Suprapubic skin (tissue), 4 donors: ENCODE data around the gene RAB31. TPM values are rescaled to one million over a fixed set of nuclear protein-coding genes. Genes with fewer than 3 reads are reported as not detected.

ENCODE experiments used
- DNase-seq, 2 donors: peaks; one replicate each; pipeline ENCODE4 v3.0.0-alpha.2; 2019; ENCODE audit warnings: low spot score in 2 of 2
- H3K27ac ChIP-seq: fragments of 200-600 bp; sonication (generic); one replicate; pipeline ENCODE4 v1.5.1; 2019
- H3K27me3 ChIP-seq: fragments of 200-600 bp; sonication (generic); one replicate; pipeline ENCODE4 v1.5.1; 2019
- H3K36me3 ChIP-seq: fragments of 200-600 bp; sonication (generic); one replicate; pipeline ENCODE4 v1.5.1; 2019
- H3K4me1 ChIP-seq: fragments of 200-600 bp; sonication (generic); one replicate; pipeline ENCODE4 v1.5.1; 2019
- H3K4me3 ChIP-seq: fragments of 200-600 bp; sonication (generic); one replicate; pipeline ENCODE4 v1.5.1; 2019; ENCODE audit warnings: mild to moderate bottlenecking
- H3K9me3 ChIP-seq: fragments of 200-600 bp; sonication (generic); one replicate; pipeline ENCODE4 v1.5.1; 2019
- EP300 ChIP-seq: sonication (generic); formaldehyde crosslinking; IDR thresholded peaks from one replicate; pipeline ENCODE4 v1.6.1; 2017; ENCODE audit warnings: antibody characterized with exemption
- POLR2A ChIP-seq, 2 donors: fragments of 450-650 bp; IDR thresholded peaks; one replicate each; pipeline ENCODE4 v1.6.1; 2017; ENCODE audit warnings: antibody characterized with exemption in 2 of 2, mild to moderate bottlenecking in 2 of 2, moderate library complexity in 2 of 2
- POLR2AphosphoS5 ChIP-seq, 3 donors: sonication (generic); formaldehyde crosslinking; IDR thresholded peaks; one replicate each; pipeline ENCODE4 v1.6.1; 2017; ENCODE audit warnings: antibody characterized with exemption in 3 of 3
- WGBS: methylation state at CpG from one replicate; pipeline ENCODE4 v1.1.5; 2018; 5-methylcytosine and 5-hydroxymethylcytosine counted together
- total RNA-seq, 4 donors: library from RNA; depleted of rRNA; stranded (reverse); fragments of >200 nt; gene quantifications; one replicate each; pipeline ENCODE4 v1.1.0, GENCODE V29; 2016
- TF ChIP-seq, protein P1 (sequence below), 2 donors: fragments of 200-600 bp in 1 of 2; fragments of 450-650 bp in 1 of 2; sonication (generic) in 1 of 2; IDR thresholded peaks; one replicate each; pipeline ENCODE4 v1.5.1; 2016 to 2019; ENCODE audit warnings: antibody characterized with exemption in 2 of 2, mild to moderate bottlenecking in 1 of 2, moderate library complexity in 1 of 2

The RAB31 gene
- total RNA-seq, 4 donors from 2014 or later: 5.8 to 15.2 (median 11.4) TPM

DNA sequence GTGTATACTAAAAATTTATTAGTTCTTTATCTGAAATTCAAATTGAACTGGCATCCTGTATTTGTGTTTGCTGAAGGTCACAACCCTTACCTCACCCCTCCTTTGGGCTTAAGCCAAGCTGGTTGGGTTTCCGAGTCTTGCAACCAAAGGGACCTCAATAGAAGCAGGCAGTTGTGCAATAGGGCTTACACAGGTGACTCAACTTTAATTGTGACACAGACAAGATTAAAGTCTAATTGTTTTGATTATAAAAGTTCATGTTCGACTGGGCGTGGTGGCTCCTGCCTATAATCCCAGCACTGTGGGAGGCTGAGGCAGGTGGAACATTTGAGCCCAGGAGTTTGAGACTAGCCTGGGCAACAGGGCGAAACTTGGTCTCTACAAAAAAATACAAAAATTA is 71.5 kb downstream of the RAB31 start:
- WGBS: 68% methylated on average over 4 of the region's 4 CpGs
- H3K9me3 ChIP-seq: no peaks in the 10 kb centered on the region
- H3K27ac ChIP-seq: no peak overlapping the region
- H3K4me1 ChIP-seq: peaks cover 4% of the 10 kb centered on the region
- no peaks in the 10 kb centered on the region for H3K27me3 ChIP-seq
- H3K4me3 ChIP-seq: no peak overlapping the region
- TF ChIP-seq POLR2AphosphoS5 (IDR thresholded peaks at IDR 0.05) (no peak), EP300 (no peak), POLR2A (IDR thresholded peaks at IDR 0.05) (no peak)
- TF ChIP-seq, protein P1, sequence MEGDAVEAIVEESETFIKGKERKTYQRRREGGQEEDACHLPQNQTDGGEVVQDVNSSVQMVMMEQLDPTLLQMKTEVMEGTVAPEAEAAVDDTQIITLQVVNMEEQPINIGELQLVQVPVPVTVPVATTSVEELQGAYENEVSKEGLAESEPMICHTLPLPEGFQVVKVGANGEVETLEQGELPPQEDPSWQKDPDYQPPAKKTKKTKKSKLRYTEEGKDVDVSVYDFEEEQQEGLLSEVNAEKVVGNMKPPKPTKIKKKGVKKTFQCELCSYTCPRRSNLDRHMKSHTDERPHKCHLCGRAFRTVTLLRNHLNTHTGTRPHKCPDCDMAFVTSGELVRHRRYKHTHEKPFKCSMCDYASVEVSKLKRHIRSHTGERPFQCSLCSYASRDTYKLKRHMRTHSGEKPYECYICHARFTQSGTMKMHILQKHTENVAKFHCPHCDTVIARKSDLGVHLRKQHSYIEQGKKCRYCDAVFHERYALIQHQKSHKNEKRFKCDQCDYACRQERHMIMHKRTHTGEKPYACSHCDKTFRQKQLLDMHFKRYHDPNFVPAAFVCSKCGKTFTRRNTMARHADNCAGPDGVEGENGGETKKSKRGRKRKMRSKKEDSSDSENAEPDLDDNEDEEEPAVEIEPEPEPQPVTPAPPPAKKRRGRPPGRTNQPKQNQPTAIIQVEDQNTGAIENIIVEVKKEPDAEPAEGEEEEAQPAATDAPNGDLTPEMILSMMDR (IDR thresholded peaks at IDR 0.05): no peak
- no peaks in the 10 kb centered on the region for H3K36me3 ChIP-seq
- no peak for DNase-seq

DNA sequence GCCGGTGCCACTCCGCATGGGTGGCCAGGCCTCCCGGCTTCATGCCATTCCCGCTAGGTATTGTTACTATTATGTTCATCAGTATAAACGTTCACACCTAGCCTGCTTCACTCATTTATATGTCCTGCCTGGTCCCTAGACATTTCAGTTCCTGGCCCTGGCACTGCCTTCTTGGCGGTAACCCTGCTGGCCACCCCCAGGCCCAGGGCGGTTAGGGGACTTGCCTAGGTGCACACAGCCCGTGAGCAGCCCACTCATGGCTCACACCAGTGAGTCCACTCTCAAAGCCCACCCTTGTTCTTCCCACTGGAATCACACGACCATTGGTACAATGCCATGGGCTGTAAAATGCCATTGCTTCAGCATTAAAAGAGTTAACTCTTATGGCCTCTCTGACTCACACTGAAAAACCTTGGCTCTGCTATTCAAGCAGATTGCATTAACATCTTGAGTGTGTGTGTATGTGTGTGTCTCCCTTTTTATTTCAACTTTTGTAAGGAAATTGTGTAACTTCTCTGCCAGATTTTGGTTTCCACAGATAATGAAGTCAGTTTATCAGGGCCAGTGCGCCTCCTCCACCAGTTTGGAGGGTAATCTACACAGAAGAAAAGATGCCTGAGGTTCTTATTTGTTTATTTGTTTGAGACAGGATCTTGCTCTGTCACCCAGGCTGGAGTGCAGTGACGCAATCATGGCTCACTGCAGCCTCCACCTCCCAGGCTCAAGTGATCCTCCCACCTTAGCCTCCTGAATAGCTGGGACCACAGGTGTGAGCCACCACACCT is 74.2 kb downstream of the RAB31 start:
- DNase-seq: no peak
- Histone ChIP-seq H3K4me3 (no peak overlapping the region), H3K36me3 (no peaks in the 10 kb centered on the region), H3K9me3 (no peaks in the 10 kb centered on the region), H3K27ac (no peak overlapping the region), H3K4me1 (peaks cover 4% of the 10 kb centered on the region), H3K27me3 (no peaks in the 10 kb centered on the region)
- 78% methylated on average over 11 of the region's 11 CpGs for WGBS
- no peak for TF ChIP-seq POLR2A (IDR thresholded peaks at IDR 0.05)
- TF ChIP-seq POLR2AphosphoS5 (IDR thresholded peaks at IDR 0.05): peak in 1 of 3 donors; percentile 15

DNA sequence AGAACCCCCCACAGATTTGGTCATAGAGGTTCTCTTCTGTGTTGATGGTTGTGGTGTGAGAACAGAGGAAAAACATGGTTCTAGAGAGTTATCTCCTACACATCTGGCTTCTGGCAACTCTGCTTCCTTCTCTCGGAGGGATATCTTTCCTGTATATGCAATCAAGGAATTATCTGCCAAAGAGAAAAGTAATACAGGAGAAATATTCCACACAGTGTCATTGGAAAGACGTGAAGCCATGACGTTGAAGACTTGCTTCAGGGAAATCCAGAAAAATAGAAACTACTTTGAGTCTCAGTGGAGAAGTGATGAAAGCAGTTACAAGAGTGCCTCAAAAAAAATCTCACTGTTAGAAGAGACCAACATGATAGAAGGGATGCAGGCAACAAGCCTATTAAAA is 78.5 kb downstream of the RAB31 start:
- 83% methylated on average over 3 of the region's 3 CpGs for WGBS
- no peak for DNase-seq

DNA sequence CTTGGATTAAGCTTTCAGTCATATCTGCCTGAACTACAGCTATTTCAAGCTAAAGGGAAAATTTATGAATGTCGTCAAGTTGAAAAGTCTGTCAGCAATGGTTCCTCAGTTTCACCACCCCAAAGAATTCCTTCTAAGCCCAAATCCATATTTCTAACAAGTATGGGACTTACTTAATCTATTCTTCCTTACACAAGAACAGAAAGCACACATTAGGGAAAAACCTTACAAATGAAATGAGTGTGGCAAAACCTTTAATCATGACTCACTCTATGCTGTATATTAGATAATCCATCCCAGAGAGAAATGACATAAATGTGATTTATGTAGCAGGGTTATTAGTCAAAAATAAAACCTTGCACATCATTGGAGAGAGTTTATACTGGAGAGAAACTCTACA is 78.9 kb downstream of the RAB31 start:
- no peaks in the 10 kb centered on the region for H3K9me3 ChIP-seq
- TF ChIP-seq POLR2AphosphoS5 (IDR thresholded peaks at IDR 0.05): no peak
- no peak for TF ChIP-seq POLR2A (IDR thresholded peaks at IDR 0.05)
- TF ChIP-seq, protein P1 (IDR thresholded peaks at IDR 0.05): no peak
- no peak for TF ChIP-seq EP300
- H3K4me3 ChIP-seq: no peak overlapping the region
- 96% methylated on average over 1 of the region's 1 CpG for whole genome bisulfite sequencing
- no peaks in the 10 kb centered on the region for H3K36me3 ChIP-seq
- H3K27me3 ChIP-seq: no peaks in the 10 kb centered on the region
- H3K27ac ChIP-seq: no peak overlapping the region
- DNase-seq: no peak
- peaks cover 4% of the 10 kb centered on the region for H3K4me1 ChIP-seq

More for the DNA sequence above, 78.5 kb downstream of the RAB31 start:
- TF ChIP-seq POLR2A (IDR thresholded peaks at IDR 0.05) (no peak), POLR2AphosphoS5 (IDR thresholded peaks at IDR 0.05) (no peak), EP300 (no peak)
- TF ChIP-seq, protein P1 (IDR thresholded peaks at IDR 0.05): no peak
- no peak overlapping the region for H3K4me3 ChIP-seq
- no peaks in the 10 kb centered on the region for H3K27me3 ChIP-seq
- no peak overlapping the region for H3K27ac ChIP-seq
- no peaks in the 10 kb centered on the region for H3K9me3 ChIP-seq
- H3K4me1 ChIP-seq: peaks cover 4% of the 10 kb centered on the region
- no peaks in the 10 kb centered on the region for H3K36me3 ChIP-seq

DNA sequence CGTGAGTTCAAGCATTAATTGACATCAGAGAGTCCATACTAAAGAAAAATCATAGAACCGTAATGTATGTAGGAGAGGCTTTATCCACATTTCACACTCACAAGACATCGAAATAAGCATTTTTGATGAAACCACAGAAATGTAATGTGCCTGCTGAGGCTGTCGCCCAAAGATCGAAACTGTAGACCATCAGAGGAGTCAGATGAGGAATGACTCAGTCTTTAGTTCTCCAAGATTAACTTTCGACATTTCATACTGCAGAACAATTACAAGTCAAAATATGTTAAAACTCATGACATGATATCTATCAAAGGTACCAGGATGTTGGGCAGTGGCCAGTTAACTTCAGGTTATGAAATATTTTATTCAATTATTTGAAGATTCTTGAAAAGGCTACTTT is 79.6 kb downstream of the RAB31 start:
- Histone ChIP-seq H3K36me3 (no peaks in the 10 kb centered on the region), H3K4me1 (peaks cover 4% of the 10 kb centered on the region), H3K4me3 (no peak overlapping the region), H3K9me3 (no peaks in the 10 kb centered on the region), H3K27me3 (no peaks in the 10 kb centered on the region), H3K27ac (no peak overlapping the region)
- TF ChIP-seq EP300 (no peak), POLR2AphosphoS5 (IDR thresholded peaks at IDR 0.05) (no peak), POLR2A (IDR thresholded peaks at IDR 0.05) (no peak)
- TF ChIP-seq, protein P1 (IDR thresholded peaks at IDR 0.05): no peak
- DNase-seq: no peak
- 92% methylated on average over 6 of the region's 6 CpGs for WGBS
